Activated T-cell treated with anti-CD3 and anti-CD28 coated beads, Interleukin-2, amount 50 U/mL, for 24 hours (primary cell): ENCODE results near the gene SYT14.
"Not testable (repeated sequence)": the region's sequence is repeated elsewhere in the genome, so short reads cannot be mapped to it uniquely, and the experiment has no call there.

Experiments
- DNase-seq: peaks from one replicate; pipeline ENCODE4 v3.0.0-alpha.2; 2020
- H3K27ac Mint-ChIP-seq: 2 replicates; pipeline ENCODE4 v1.8.0; 2020; ENCODE audit warnings: mild to moderate bottlenecking, mixed read lengths
- H3K27me3 Mint-ChIP-seq: 2 replicates; pipeline ENCODE4 v1.8.0; 2020; ENCODE audit warnings: mixed read lengths
- H3K36me3 Mint-ChIP-seq: 2 replicates; pipeline ENCODE4 v1.8.0; 2020; ENCODE audit warnings: low read depth, mixed read lengths
- H3K4me1 Mint-ChIP-seq: 2 replicates; pipeline ENCODE4 v1.8.0; 2020; ENCODE audit warnings: low read depth, mixed read lengths
- H3K4me3 Mint-ChIP-seq: 2 replicates; pipeline ENCODE4 v1.8.0; 2020; ENCODE audit warnings: mild to moderate bottlenecking, moderate library complexity, mixed read lengths
- H3K9me3 Mint-ChIP-seq: 2 replicates; pipeline ENCODE4 v1.8.0; 2020; ENCODE audit warnings: mixed read lengths

SYT14 gene

GRCh38 chr1:209965996-209966395 is 28.0 kb downstream of the SYT14 start:
- Mint-ChIP-seq H3K4me3 (no peak overlapping the region), H3K27me3 (peaks cover 2% of the 10 kb centered on the region), H3K27ac (no peak overlapping the region), H3K9me3 (no peaks in the 10 kb centered on the region), H3K36me3 (no peaks in the 10 kb centered on the region), H3K4me1 (no peaks in the 10 kb centered on the region)
- no peak for DNase-seq

DNA sequence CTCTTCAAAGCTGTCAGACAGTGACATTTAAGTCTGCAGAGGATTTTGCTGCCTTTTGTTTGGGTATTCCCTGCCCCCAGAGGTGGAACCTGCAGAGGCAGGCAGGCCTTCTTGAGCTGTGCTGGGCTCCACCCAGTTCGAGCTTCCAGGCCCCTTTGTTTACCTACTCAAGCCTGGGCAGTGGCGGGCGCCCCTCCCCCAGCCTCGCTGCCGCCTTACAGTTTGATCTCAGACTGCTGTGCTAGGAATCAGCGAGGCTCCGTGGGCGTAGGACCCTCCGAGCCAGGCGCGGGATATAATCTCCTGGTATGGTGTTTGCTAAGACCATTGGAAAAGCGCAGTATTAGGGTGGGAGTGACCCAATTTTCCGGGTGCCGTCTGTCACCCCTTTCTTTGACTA is 40.7 kb downstream of the SYT14 start:
- not testable (repeated sequence) for H3K36me3 Mint-ChIP-seq, H3K4me3 Mint-ChIP-seq, H3K27ac Mint-ChIP-seq, H3K9me3 Mint-ChIP-seq, DNase-seq, H3K4me1 Mint-ChIP-seq
- H3K27me3 Mint-ChIP-seq, result peaks cover 18% of the 10 kb centered on the region

- no peak overlapping the region for H3K27ac Mint-ChIP-seq
- no peaks in the 10 kb centered on the region for H3K9me3 Mint-ChIP-seq
- no peaks in the 10 kb centered on the region for H3K4me1 Mint-ChIP-seq
- H3K27me3 Mint-ChIP-seq, result peaks cover 43% of the 10 kb centered on the region
- H3K36me3 Mint-ChIP-seq, result no peaks in the 10 kb centered on the region
- DNase-seq, result no peak
- no peak overlapping the region for H3K4me3 Mint-ChIP-seq
Measured at GRCh38 chr1:209983953-209984352, 45.9 kb downstream of the SYT14 start.

DNA sequence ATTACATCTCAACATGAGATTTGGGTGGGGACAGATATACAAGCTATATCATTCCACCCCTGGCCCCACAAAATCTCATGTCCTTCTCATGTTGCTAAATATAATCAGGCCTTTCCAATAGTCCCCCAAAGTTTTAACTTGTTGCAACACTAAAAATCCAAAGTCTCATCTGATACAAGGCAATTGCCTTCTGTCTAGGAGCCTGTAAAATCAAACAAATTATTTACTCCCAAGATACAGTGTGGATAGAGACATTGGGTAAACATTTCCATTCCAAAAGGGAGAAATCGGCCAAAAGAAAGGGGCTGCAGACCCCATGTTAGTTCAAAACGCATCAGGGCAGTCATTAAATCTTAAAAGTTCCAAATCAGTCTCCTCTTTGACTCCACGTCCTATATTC is 47.0 kb downstream of the SYT14 start:
- Mint-ChIP-seq H3K4me3 (no peak overlapping the region), H3K27ac (no peak overlapping the region), H3K4me1 (no peaks in the 10 kb centered on the region), H3K9me3 (no peaks in the 10 kb centered on the region), H3K27me3 (peaks cover 38% of the 10 kb centered on the region), H3K36me3 (no peaks in the 10 kb centered on the region)
- DNase-seq, result no peak

GRCh38 chr1:209988706-209989105 is 50.7 kb downstream of the SYT14 start:
- Mint-ChIP-seq H3K9me3 (no peaks in the 10 kb centered on the region), H3K4me3 (no peak overlapping the region), H3K4me1 (no peaks in the 10 kb centered on the region), H3K36me3 (no peaks in the 10 kb centered on the region), H3K27me3 (peaks cover 46% of the 10 kb centered on the region), H3K27ac (no peak overlapping the region)
- DNase-seq, result no peak

GRCh38 chr1:209989525-209989924 is 51.5 kb downstream of the SYT14 start:
- no peak overlapping the region for H3K27ac Mint-ChIP-seq
- H3K27me3 Mint-ChIP-seq, result peaks cover 49% of the 10 kb centered on the region
- no peaks in the 10 kb centered on the region for H3K4me1 Mint-ChIP-seq
- no peaks in the 10 kb centered on the region for H3K9me3 Mint-ChIP-seq
- H3K4me3 Mint-ChIP-seq, result no peak overlapping the region
- no peaks in the 10 kb centered on the region for H3K36me3 Mint-ChIP-seq
- DNase-seq, result no peak

GRCh38 chr1:209993061-209993830 is 55.2 kb downstream of the SYT14 start:
- H3K4me1 Mint-ChIP-seq, result no peaks in the 10 kb centered on the region
- H3K36me3 Mint-ChIP-seq, result no peaks in the 10 kb centered on the region
- no peak overlapping the region for H3K27ac Mint-ChIP-seq
- no peaks in the 10 kb centered on the region for H3K9me3 Mint-ChIP-seq
- peaks cover 50% of the 10 kb centered on the region for H3K27me3 Mint-ChIP-seq
- DNase-seq, result no peak
- no peak overlapping the region for H3K4me3 Mint-ChIP-seq

DNA sequence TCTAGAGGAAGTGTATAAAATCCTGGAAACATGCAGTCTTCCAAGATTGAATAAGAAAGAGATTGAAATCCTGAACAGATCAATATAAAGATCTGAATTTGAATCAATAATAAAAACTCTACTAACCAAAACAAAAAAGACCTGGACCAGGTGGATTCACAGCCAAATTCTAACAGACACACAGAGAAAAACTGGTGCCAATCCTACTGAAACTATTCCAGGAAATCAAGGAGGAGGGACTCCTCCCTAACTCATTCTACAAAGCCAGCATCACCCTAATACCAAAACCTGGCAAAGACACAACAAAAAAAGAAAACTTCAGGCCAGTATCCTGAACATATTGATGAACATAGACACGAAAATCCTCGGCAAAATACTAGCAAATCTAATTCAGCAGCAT is 58.3 kb downstream of the SYT14 start:
- H3K4me1 Mint-ChIP-seq, result no peaks in the 10 kb centered on the region
- H3K9me3 Mint-ChIP-seq, result no peaks in the 10 kb centered on the region
- no peaks in the 10 kb centered on the region for H3K36me3 Mint-ChIP-seq
- no peak overlapping the region for H3K4me3 Mint-ChIP-seq
- H3K27ac Mint-ChIP-seq, result no peak overlapping the region
- H3K27me3 Mint-ChIP-seq, result peaks cover 39% of the 10 kb centered on the region
- no peak for DNase-seq

- Mint-ChIP-seq H3K27me3 (peaks cover 27% of the 10 kb centered on the region), H3K4me3 (no peak overlapping the region), H3K36me3 (no peaks in the 10 kb centered on the region)
Measured at GRCh38 chr1:209999005-209999404, 61.0 kb downstream of the SYT14 start.

DNA sequence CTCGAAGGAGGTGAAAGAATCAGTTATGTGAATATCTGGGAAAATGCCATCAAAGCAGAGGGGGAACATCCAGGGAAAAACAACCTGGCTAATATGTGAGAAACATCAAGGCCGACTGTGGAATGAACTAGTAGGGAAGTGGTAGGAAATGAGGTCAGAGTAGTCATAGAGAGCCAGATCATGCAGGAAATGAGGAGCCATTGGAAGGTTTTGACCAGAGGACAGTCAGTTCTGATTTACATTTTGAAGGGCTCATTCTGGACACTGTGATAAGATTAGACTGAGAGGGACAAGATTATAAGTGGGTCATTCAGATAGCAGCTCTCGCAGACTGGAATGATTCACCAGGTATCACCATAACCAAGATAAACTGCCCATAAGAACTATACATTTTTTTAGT is 63.7 kb downstream of the SYT14 start:
- no peaks in the 10 kb centered on the region for H3K4me1 Mint-ChIP-seq
- no peaks in the 10 kb centered on the region for H3K36me3 Mint-ChIP-seq
- no peak overlapping the region for H3K4me3 Mint-ChIP-seq
- no peak overlapping the region for H3K27ac Mint-ChIP-seq
- DNase-seq, result no peak
- H3K9me3 Mint-ChIP-seq, result no peaks in the 10 kb centered on the region
- H3K27me3 Mint-ChIP-seq, result peaks cover 13% of the 10 kb centered on the region

More at GRCh38 chr1:209999005-209999404, 61.0 kb downstream of the SYT14 start:
- Mint-ChIP-seq H3K9me3 (no peaks in the 10 kb centered on the region), H3K27ac (no peak overlapping the region), H3K4me1 (no peaks in the 10 kb centered on the region)
- no peak for DNase-seq

DNA sequence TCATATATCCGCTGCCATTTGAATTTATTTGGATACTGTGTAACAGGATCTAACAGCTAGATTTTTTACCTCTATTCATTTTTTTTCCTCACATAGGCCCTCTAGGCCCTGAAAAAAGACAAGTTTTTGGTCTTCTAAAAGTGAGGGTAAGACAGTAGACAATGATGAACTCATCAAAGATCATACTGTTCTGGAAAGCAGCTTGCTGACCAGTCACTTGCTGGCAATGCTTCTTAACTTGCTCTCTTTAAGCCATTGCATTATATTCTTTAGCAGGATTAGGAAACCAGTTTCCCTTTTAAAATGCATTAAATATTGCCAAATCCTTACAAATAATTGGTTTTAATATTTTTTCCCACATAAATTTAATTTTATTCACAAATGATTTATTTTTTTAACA is 65.5 kb downstream of the SYT14 start:
- Mint-ChIP-seq H3K27me3 (peaks cover 6% of the 10 kb centered on the region), H3K4me3 (no peak overlapping the region), H3K27ac (no peak overlapping the region), H3K9me3 (no peaks in the 10 kb centered on the region), H3K4me1 (no peaks in the 10 kb centered on the region), H3K36me3 (no peaks in the 10 kb centered on the region)
- no peak for DNase-seq

DNA sequence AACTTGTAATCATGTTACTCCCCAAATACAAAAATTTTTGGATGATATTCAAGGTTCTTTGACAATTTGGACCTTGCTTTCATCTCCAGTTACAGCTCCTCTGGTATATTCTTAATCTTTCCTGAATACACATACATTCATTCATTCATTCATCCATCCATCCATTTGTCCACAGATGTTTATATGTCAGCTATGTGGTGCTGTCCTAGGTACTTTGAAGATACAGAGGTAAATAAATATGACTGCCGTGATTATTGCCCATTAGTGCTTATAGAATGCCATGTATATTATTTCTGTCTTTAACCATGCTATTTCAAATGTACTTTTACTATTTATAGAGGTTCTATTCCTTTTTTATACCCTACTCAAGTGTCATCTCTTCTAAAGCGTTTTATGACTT is 72.1 kb downstream of the SYT14 start:
- H3K9me3 Mint-ChIP-seq, result no peaks in the 10 kb centered on the region
- DNase-seq, result no peak
- no peak overlapping the region for H3K4me3 Mint-ChIP-seq
- peaks cover 3% of the 10 kb centered on the region for H3K27me3 Mint-ChIP-seq
- no peaks in the 10 kb centered on the region for H3K36me3 Mint-ChIP-seq
- H3K4me1 Mint-ChIP-seq, result no peaks in the 10 kb centered on the region
- no peak overlapping the region for H3K27ac Mint-ChIP-seq

GRCh38 chr1:210021145-210021860 is 83.3 kb downstream of the SYT14 start:
- no peaks in the 10 kb centered on the region for H3K27me3 Mint-ChIP-seq

DNA sequence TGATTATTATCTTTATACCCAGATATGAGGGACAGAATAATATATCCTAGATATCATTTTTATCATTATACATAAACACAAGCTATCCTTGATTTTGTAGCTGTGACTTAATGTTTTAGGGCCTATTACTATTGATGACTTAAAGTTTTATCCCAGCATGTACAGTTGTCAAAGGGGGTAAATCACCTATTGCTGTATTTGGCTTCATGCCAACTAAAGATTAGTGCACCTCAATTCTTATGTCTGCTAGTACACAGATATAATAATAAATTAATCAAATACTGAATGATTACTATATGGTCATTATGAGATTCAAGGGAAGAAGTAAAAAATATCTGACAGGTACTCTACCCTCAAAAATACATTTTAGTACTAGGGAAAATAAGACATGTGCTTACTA is 84.0 kb downstream of the SYT14 start:
- no peak overlapping the region for H3K27ac Mint-ChIP-seq
- H3K9me3 Mint-ChIP-seq, result no peaks in the 10 kb centered on the region
- no peaks in the 10 kb centered on the region for H3K4me1 Mint-ChIP-seq
- no peaks in the 10 kb centered on the region for H3K27me3 Mint-ChIP-seq
- no peak overlapping the region for H3K4me3 Mint-ChIP-seq
- DNase-seq, result no peak
- no peaks in the 10 kb centered on the region for H3K36me3 Mint-ChIP-seq

More at GRCh38 chr1:210021145-210021860, 83.3 kb downstream of the SYT14 start:
- H3K4me3 Mint-ChIP-seq, result no peak overlapping the region
- no peak for DNase-seq
- no peaks in the 10 kb centered on the region for H3K9me3 Mint-ChIP-seq
- H3K4me1 Mint-ChIP-seq, result no peaks in the 10 kb centered on the region
- no peaks in the 10 kb centered on the region for H3K36me3 Mint-ChIP-seq
- H3K27ac Mint-ChIP-seq, result no peak overlapping the region

- Mint-ChIP-seq H3K9me3 (no peaks in the 10 kb centered on the region), H3K27me3 (no peaks in the 10 kb centered on the region), H3K4me1 (no peaks in the 10 kb centered on the region), H3K36me3 (no peaks in the 10 kb centered on the region), H3K27ac (no peak overlapping the region), H3K4me3 (no peak overlapping the region)
- DNase-seq, result no peak
Measured at GRCh38 chr1:210024282-210024681, 86.3 kb downstream of the SYT14 start.
